GM18526 (cell line): ENCODE results near the gene CASKIN2.

Experiments
- POLR2A ChIP-seq: IDR thresholded peaks from 3 replicates; pipeline ENCODE4 v1.6.1; 2011; ENCODE audit not compliant: insufficient read length; ENCODE audit errors: extremely low read depth

Gene CASKIN2

DNA sequence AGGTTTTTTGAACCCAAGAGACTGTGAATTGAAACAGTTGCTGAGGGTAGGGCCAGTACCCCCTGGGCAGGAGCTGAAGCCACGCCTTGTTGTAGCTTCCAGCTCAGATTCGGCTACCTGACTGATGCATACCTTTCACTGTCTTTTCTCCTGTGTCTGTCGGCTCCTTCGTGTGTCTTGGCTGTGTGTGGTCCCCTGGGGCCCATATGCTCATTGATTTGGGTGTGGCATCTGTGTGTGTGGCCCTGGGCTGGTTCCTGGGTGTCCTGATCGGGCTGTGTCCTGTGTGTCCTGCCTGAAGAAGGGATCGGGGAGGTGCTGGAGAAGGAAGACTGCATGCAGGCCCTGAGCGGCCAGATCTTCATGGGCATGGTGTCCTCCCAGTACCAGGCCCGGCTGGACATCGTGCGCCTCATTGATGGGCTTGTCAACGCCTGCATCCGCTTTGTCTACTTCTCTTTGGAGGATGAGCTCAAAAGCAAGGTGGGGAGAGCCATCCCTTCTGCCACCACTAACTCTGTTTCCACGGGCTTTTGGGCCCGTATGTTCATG, 20.9 kb downstream of the CASKIN2 start:
- no peak for TF ChIP-seq POLR2A

DNA sequence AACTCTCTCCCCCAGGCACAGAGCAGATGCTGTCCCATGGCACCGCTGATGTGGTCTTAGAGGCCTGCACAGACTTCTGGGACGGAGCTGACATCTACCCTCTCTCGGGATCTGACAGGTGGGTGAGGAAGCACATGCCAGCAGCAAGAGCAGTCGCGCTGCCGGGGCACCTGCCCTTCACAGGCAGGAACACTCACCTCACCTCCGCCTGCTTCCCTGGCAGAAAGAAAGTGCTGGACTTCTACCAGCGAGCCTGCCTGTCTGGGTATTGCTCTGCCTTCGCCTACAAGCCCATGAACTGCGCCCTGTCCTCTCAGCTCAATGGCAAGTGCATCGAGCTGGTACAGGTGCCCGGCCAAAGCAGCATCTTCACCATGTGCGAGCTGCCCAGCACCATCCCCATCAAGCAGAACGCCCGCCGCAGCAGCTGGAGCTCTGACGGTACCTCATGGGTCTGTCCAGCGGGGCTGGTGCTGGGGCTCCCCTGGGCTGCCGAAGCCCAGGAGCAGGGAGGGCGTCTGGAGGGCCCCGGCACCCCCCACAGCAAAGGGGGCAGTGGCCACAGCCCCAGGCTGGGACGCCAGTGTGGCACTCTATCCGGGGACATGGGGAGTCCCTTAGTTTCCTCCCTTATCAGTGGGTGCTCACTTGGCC, 21.7 kb downstream of the CASKIN2 start:
- TF ChIP-seq POLR2A = no peak

DNA sequence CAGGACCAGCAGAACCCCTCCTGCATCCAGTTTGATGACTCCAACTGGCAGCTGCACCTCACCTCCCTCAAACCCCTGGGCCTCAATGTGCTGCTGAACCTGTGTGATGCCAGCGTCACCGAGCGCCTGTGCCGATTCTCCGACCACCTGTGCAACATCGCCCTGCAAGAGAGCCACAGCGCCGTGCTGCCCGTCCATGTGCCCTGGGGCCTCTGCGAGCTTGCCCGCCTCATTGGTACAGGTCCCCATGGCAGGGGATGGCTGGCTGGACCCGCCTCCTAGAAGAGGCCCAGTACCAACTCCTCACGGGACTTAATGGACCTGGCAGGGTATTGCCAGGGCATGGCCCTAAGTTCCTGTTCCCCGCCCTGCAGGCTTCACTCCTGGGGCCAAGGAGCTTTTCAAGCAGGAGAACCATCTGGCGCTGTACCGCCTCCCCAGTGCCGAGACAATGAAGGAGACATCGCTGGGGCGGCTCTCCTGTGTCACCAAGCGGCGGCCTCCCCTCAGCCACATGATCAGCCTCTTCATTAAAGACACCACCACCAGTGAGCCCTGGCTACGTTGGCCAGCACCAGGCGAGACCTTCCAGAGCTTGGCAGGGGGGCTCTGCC, 22.7 kb downstream of the CASKIN2 start:
- no peak for TF ChIP-seq POLR2A

DNA sequence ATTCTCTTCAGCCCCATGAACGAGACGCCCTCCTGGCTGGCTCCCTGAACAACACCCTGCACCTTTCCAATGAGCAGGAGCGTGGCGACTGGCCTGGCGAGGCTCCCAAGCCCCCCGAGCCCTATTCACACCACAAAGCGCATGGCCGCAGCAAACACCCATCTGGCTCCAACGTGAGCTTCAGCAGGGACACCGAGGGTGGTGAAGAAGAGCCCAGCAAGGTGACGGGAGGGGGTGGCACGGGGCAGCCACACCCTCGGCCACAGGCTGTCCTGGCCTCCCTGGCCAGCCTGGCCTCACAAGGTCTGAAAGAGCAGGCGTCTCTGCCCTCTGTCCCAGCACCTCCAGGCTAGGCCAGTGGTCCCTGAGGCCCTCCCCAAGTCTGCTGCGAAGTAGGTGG, 23.7 kb downstream of the CASKIN2 start:
- no peak for TF ChIP-seq POLR2A

DNA sequence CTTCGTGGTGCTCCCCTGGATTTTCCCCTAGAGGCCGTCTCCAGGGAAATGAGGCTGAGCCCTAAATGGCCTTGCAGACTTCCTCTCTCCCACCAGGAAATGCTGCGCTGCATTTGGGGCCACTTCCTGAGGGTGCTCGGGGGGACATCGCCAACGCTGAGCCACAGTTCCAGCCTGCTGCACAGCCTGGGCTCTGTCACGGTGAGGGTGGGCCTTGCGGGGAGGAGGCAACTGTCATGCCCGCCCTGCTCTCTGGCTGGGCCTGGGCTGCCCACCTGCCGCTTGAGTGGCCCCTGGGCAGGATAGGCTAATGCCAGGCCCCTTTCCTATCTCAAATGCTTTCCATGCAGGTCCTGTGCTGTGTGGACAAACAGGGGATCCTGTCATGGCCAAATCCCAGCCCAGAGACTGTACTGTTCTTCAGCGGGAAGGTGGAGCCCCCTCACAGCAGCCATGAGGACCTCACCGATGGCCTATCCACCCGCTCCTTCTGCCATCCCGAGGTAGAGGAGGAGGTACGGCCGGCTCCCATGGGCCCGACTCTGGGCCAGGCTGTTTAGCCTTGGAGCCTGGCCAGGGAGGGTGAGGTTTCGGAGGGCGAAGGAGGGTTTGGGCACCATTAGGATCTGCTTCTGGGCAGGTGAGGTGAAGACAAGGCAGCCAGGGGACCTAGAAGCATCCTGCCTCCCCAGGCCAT, 24.2 kb downstream of the CASKIN2 start:
- TF ChIP-seq POLR2A = no peak

DNA sequence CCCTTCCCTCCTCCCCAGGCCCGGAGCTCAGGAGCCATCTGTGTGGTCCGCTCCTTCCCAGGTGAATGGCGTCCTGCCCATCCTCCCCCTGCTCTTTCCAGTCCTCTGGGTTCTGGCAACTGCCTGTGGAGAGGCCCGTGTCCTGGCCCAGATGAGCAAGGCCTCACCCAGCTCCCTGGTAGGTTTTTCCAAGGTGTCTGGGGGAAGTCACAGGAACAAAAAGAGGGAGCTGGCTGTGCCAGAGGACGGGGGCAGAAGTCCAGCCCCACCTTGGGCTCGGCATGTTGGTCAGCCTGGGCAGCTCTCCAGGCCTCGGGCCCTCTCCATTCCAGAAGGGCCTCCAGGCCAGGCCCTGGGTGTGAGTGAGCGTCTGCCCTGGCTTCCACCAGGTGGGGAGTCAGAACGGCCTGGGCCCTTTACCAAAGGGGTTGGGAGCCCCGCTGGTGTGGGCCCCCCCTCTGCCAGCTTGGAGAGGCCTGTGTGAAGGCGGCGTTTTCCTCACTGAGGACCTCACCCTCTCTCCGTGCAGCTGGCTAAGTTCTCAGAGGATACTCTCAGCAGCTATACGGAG, 25.1 kb downstream of the CASKIN2 start:
- TF ChIP-seq POLR2A = no peak

DNA sequence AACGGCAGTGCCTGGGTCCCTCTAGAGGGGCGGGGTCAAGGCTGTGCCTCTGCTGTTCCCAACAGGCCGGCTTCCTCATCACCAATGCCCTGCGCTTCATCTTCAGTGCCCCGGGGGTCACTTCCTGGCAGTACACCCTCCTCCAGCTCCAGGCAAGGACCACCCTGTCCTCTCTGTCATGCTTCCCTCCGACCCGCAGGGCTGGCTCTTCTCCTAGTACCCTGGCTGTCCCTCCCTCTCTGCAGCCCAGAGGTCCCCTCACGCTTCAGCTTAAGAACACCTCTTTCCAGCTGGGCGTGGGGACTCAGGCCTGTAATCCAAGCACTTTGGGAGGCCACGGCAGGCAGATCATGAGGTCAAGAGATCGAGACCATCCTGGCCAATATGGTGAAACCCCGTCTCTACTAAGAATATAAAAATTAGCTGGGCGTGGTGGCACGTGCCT, 25.8 kb downstream of the CASKIN2 start:
- no peak for TF ChIP-seq POLR2A

DNA sequence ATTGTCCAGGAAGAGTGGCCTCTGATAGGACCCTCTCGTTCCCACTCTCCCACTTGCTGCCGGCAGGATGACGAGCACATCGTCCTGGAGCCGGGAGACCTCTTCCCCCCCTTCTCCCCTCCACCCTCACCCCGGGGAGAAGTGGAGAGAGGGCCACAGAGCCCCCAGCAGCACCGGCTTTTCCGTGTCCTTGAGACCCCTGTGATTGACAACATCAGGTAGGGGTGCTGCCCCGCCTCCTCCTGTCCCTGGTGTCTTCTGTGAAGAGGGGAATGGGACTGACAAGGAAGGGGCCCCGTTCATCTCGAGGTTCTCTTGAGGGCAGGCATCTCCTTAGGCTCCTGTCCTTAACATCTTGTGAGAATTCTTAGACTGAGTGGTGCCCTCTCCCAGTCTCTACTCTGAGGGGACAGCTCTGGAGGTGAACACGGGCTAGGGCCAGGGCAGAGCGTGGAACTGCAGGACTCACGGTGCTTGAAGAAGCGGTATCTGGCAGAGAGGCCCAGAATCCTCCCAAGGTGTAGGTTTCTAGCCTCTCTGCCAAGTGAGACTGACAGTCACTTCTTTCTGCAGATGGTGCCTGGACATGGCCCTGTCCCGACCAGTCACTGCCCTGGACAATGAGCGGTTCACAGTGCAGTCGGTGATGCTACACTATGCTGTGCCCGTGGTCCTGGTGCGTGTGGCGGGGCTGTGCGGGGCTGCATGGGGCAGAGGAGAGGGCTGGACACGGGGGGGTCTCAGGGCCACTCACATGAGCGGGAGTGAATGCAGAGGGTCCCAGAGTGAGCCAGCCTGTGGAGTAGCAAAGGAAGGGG, 26.4 kb downstream of the CASKIN2 start:
- TF ChIP-seq POLR2A = no peak

DNA sequence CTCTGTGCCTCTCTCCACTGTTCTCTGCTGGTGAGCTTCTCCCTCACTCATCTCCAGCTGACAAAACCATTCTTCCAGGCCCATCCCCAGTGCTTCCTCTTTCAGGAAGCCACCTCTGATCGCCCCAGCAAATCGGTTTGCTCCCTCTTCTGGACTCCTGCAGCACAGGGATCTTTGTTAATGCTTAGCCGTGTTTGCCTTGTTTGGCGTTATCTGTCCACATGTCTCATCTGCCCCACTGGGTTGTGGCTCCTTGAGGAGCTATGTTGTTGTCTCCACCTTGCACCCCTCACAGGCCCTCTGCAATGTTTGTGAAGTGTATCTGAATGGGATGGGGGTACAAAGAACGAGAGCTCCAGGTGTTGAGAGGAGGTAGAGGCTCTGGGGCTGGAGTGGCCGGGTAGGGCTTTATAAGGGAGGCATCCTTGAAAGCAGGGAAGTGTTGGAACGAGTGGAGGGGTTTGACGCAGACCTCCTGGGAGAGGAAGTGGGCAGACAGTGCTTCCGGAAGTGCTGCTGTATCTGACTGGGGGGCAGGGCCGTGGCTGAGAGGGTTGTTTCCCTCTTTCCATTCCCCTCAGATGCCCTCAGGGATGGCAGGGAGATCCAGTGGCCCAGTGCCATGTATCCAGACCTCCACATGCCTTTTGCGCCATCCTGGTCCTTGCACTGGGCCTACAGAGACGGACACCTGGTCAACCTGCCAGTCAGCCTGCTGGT, 27.8 kb downstream of the CASKIN2 start:
- no peak for TF ChIP-seq POLR2A

DNA sequence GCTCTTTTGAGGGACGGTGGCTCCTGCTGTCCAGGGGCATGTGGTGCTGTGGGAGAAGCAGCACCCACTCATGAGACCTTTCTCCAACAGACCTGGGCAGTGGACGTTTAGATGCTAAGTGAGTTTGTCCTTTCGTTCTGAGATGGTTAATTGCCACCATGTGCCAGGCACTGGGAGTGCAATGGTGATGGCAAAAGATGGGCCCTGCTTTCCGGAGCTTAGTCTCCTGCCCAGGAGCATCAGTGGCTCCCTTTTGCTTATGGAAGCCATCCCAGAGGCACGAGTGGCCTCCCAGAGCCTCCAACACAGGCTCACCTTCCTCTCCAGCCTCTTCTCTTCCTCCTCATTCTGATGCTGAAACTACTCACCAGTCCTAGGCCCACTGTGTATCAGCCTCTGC, 28.4 kb downstream of the CASKIN2 start:
- no peak for TF ChIP-seq POLR2A

DNA sequence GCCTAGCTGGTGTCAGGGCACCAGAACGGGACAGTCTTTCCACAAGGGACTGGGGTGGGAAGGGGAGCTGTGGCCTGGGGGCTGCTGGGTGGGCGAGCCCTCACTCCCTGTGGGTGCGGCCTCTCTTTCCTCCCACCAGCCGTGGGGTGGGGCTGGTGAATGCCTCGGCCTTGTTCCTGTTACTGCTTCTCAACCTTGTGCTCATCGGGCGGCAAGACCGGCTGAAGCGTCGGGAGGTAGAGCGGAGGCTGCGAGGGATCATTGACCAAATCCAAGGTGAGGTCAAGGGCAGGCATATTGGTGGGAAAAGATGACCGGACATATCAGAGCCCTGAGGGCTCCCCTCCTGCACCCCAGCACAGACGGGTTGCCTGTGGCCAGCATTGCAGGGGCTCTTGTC, 29.2 kb downstream of the CASKIN2 start:
- no peak for TF ChIP-seq POLR2A

DNA sequence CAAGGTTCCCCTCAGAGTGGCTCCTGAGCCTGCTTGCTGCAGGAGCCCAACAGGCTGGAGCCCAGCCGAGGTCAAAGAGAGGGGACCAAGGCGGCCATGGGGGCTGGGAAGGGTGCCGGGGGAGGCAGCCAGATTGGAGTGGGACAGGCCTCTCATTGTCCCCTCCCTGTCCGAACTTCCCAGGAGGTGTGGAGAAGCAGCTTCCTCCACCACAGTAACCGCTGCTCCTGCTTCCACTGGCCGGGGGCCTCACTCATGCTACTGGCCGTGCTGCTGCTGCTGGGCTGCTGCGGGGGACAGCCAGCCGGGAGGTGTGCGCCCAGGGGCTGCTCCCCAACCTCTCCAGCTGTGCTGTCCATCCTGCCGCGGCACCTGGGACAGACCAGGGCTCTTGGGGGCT, 29.6 kb downstream of the CASKIN2 start:
- TF ChIP-seq POLR2A = no peak

DNA sequence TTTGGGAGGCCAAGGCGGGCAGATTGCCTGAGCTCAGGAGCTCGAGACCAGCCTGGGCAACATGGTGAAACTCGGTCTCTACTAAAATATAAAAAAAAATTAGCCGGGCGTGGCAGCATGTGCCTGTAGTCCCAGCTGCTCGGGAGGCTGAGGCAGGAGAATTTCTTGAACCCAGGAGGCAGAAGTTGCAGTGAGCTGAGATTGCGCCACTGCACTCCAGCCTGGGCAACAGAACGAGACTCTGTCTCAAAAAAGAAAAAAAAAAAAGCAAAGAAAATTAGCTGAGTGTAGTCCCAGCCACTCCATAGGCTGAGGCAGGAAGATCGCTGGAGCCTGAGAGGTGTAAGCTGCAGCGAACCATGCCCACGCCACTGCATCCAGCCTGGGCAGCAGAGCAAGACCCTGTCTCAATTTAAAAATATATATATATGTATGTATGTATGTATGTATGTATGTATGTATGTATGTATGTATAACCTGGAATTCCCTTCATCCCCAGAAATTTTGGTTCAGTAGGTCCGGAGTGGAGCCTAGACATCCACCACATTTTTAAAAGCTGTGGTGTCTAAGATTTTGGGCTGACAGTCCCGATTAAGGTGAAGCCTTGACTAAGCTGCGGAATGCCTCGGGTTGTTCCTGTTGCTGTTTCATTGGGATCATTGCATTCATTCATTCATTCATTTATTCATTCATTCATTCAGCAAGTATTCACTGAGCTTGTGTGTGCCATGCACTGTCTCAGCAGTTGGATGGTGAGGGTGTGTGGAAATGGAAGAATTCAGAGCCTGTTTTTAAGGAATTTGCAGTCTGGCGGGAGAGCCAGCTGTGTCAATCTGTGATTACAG, 33.0 kb downstream of the CASKIN2 start:
- TF ChIP-seq POLR2A = no peak

DNA sequence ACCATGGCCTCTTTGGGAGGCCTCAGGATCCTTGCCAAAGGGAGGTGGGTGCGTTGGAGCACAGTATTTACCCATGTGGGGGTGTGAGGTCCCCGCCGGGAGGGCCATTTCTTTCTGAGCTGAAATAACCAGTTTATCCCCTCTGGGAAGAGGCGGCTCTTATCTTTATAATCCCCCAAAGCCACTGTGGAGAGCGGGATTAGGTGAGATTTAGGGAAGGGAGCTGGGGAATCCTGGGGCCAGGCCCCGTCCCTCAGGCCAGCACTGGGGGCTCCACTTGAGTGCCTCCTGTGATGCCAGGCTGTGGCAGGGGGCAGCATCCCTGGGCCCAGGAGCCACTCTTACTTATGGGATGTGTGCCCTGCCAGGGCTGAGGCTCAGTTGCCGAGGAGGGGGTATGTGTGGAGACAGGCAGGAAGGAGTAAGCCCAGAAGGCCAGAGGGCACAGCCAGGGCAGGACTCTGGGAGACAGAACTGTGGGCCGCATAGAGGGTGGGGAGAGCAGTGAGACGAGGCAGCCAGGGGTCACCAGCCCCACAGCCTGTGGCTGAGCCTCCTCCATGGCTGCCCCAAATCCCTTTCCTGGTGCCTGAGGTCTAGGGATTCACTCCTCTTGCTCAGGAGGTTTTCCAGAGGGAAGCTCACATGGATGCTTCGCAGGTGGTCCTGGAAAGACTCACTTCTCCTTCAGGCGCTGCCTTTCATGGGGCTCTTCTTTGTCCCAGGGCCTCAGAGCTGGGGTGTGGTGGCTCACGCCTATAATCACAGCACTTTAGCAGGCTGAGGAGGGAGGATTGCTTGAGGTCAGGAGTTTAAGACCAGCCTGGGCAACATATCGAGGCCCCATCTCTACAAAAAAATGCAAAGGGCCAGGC, 33.9 kb downstream of the CASKIN2 start:
- TF ChIP-seq POLR2A = no peak
